HepG2 (cell line): ENCODE results near the gene RAPH1.

ENCODE experiments used
- ATF6 ChIP-seq: sonication (generic); formaldehyde crosslinking; conservative IDR thresholded peaks from 2 replicates; pipeline ENCODE4 v1.4.0; 2020; ENCODE audit warnings: missing genetic modification reagents
- BRF2 ChIP-seq: sonication (generic); formaldehyde crosslinking; IDR thresholded peaks from 2 replicates; pipeline ENCODE4 v1.8.1; 2022; ENCODE audit warnings: mild to moderate bottlenecking, missing genetic modification reagents
- CBFB ChIP-seq: sonication (generic); formaldehyde crosslinking; IDR thresholded peaks from 2 replicates; pipeline ENCODE4 v1.4.0; 2020; ENCODE audit warnings: missing genetic modification reagents
- CTCF ChIP-seq: sonication (generic); formaldehyde crosslinking; IDR thresholded peaks from 2 replicates; pipeline ENCODE4 v1.5.0; 2020; ENCODE audit warnings: mild to moderate bottlenecking, missing genetic modification reagents, moderate library complexity
- EZH2 ChIP-seq: conservative IDR thresholded peaks from 2 replicates; pipeline ENCODE4 v1.6.1; 2012; ENCODE audit warnings: mild to moderate bottlenecking, low read depth, low read length, moderate library complexity
- KLF16 ChIP-seq, 2 experiments: sonication (generic) in 1 of 2; formaldehyde crosslinking in 1 of 2; IDR thresholded peaks; 2 replicates each; pipeline versions ENCODE4 v1.6.1 to v1.8.0; 2016 to 2023; ENCODE audit warnings: missing genetic modification reagents in 2 of 2, missing compliant biosample characterization in 1 of 2
- MAX ChIP-seq: IDR thresholded peaks from 2 replicates; pipeline ENCODE4 v1.6.1; 2012; ENCODE audit warnings: inconsistent platforms
- MLX ChIP-seq: IDR thresholded peaks from 2 replicates; pipeline ENCODE4 v1.6.1; 2016
- NFE2L1 ChIP-seq: sonication (generic); formaldehyde crosslinking; IDR thresholded peaks from 2 replicates; pipeline ENCODE4 v1.4.0; 2020; ENCODE audit warnings: missing genetic modification reagents, mild to moderate bottlenecking, borderline replicate concordance
- NR2C2 ChIP-seq: sonication (generic); formaldehyde crosslinking; IDR thresholded peaks from 2 replicates; pipeline ENCODE4 v1.4.0; 2020; ENCODE audit warnings: missing genetic modification reagents, mild to moderate bottlenecking, moderate library complexity, borderline replicate concordance
- SMC3 ChIP-seq: IDR thresholded peaks from 2 replicates; pipeline ENCODE4 v1.6.1; 2011; ENCODE audit warnings: low read length, improper control_type of control experiment
- ZNF367 ChIP-seq: sonication (generic); formaldehyde crosslinking; IDR thresholded peaks from 2 replicates; pipeline ENCODE4 v1.4.0; 2020; ENCODE audit warnings: missing genetic modification reagents, borderline replicate concordance
- ZNF549 ChIP-seq: sonication (generic); formaldehyde crosslinking; IDR thresholded peaks from 2 replicates; pipeline ENCODE4 v1.5.0; 2020; ENCODE audit warnings: missing genetic modification reagents
- ZNF720 ChIP-seq: sonication (generic); formaldehyde crosslinking; IDR thresholded peaks from 2 replicates; pipeline ENCODE4 v1.4.0; 2020; ENCODE audit warnings: missing genetic modification reagents

- TF ChIP-seq ZNF720 (no peak), BRF2 (CRISPR knock-in tag) (no peak), EZH2 (no peak), NR2C2 (no peak), CTCF (CRISPR knock-in tag) (no peak), SMC3 (no peak), MAX (no peak), ZNF367 (CRISPR knock-in tag) (no peak), ATF6 (CRISPR knock-in tag) (no peak), NFE2L1 (CRISPR knock-in tag) (no peak), MLX (CRISPR knock-in tag) (no peak), KLF16 (CRISPR knock-in tag; IDR thresholded peaks at IDR 0.05) (no peak), ZNF549 (CRISPR knock-in tag) (no peak), CBFB (CRISPR knock-in tag) (no peak)
Observed at GRCh38 chr2:203549406-203549805, 14.3 kb upstream of the RAPH1 start.
